SK-N-SH (cell line): ENCODE measurements around the gene NFIA. TPM values are rescaled to one million over a fixed set of nuclear protein-coding genes. Genes with fewer than 3 reads are reported as not detected.

Experiments
- CTCF ChIP-seq: fragments of 200-600 bp; sonication (generic); IDR thresholded peaks from 2 replicates; pipeline ENCODE4 v1.6.1; 2017; ENCODE audit warnings: antibody characterized with exemption, mild to moderate bottlenecking, moderate library complexity
- FOXM1 ChIP-seq: IDR thresholded peaks from 2 replicates; pipeline ENCODE4 v1.4.0; 2012; ENCODE audit warnings: low read depth, mild to moderate bottlenecking
- GABPA ChIP-seq: IDR thresholded peaks from 2 replicates; pipeline ENCODE4 v1.4.0; 2012; ENCODE audit warnings: low read depth, mild to moderate bottlenecking
- GATA2 ChIP-seq: sonication (generic); formaldehyde crosslinking; IDR thresholded peaks from 2 replicates; pipeline ENCODE4 v1.5.0; 2020; ENCODE audit warnings: mild to moderate bottlenecking, missing genetic modification reagents
- MAX ChIP-seq: IDR thresholded peaks from 2 replicates; pipeline ENCODE4 v1.4.0; 2012; ENCODE audit warnings: low read depth
- MEF2A ChIP-seq: IDR thresholded peaks from 2 replicates; pipeline ENCODE4 v1.4.0; 2012; ENCODE audit warnings: low read depth, borderline replicate concordance
- PBX3 ChIP-seq: IDR thresholded peaks from 2 replicates; pipeline ENCODE4; 2012
- POLR2AphosphoS5 ChIP-seq: IDR thresholded peaks from 2 replicates; pipeline ENCODE4 v1.6.1; 2012; ENCODE audit warnings: low read depth, low read length
- RAD21 ChIP-seq: IDR thresholded peaks from 2 replicates; pipeline ENCODE4 v1.6.1; 2012; ENCODE audit warnings: mild to moderate bottlenecking, low read length
- RCOR1 ChIP-seq: fragments of 150-350 bp; IDR thresholded peaks from 2 replicates; pipeline ENCODE4 v1.6.1; 2017; ENCODE audit warnings: antibody characterized with exemption, low read length
- RFX5 ChIP-seq: IDR thresholded peaks from 2 replicates; pipeline ENCODE4 v1.6.1; 2012; ENCODE audit warnings: mild to moderate bottlenecking, improper control_type of control experiment, low read length
- SMC3 ChIP-seq: IDR thresholded peaks from 2 replicates; pipeline ENCODE4 v1.6.1; 2012; ENCODE audit warnings: low read depth, low read length, improper control_type of control experiment
- TAF1 ChIP-seq: IDR thresholded peaks from 2 replicates; pipeline ENCODE4 v1.6.1; 2012; ENCODE audit warnings: low read depth, mild to moderate bottlenecking, low read length, moderate library complexity, borderline replicate concordance
- USF2 ChIP-seq: fragments of 150-350 bp; IDR thresholded peaks from 2 replicates; pipeline ENCODE4 v1.6.1; 2017; ENCODE audit warnings: antibody characterized with exemption, low read length, low read depth, borderline replicate concordance
- YY1 ChIP-seq: IDR thresholded peaks from 2 replicates; pipeline ENCODE4 v1.4.0; 2012; ENCODE audit warnings: low read depth, mild to moderate bottlenecking
- ZBTB33 ChIP-seq: IDR thresholded peaks from 2 replicates; pipeline ENCODE4 v1.4.0; 2012; ENCODE audit warnings: low read depth, borderline replicate concordance
- polyA plus RNA-seq, 3 experiments: library from polyadenylated mRNA; depleted of rRNA; stranded (reverse); fragments of >200 nt; gene quantifications; 2 replicates each; pipeline ENCODE4 v1.2.3, GENCODE V29; 2012

The NFIA gene
- polyA plus RNA-seq, 1 of the 3 experiments (the other 2 are of a cell fraction), result 3.3 TPM

GRCh38 chr1:61138921-61139774 is 56.8 kb downstream of the NFIA start (continued):
- TF ChIP-seq TAF1 (no peak), MEF2A (no peak), RAD21 (no peak), GATA2 (CRISPR knock-in tag) (no peak), YY1 (no peak), FOXM1 (no peak), RFX5 (no peak), PBX3 (0 out of 2 replicates have a peak, but pooled peaks have one; percentile 16), MAX (no peak), USF2 (no peak), SMC3 (no peak), POLR2AphosphoS5 (no peak), GABPA (no peak), RCOR1 (no peak), CTCF (no peak), ZBTB33 (no peak)
